Astrocyte of the cerebellum (primary cell): ENCODE measurements around the gene LGALS1.

Experiments
- DNase-seq: peaks from one replicate; pipeline ENCODE4 v3.0.0-alpha.2; 2011; ENCODE audit warnings: low read depth
- H3K4me3 ChIP-seq: 2 replicates; pipeline ENCODE4 v1.5.1; 2011; ENCODE audit warnings: mild to moderate bottlenecking, low read depth, low read length, moderate library complexity
- CTCF ChIP-seq: IDR thresholded peaks from 2 replicates; pipeline ENCODE4 v1.5.1; 2012; ENCODE audit warnings: low read length, low read depth, moderate library complexity, mild to moderate bottlenecking; ENCODE audit errors: missing control alignments
- in situ Hi-C: cut with HindIII; loops from 2 replicates; pipeline ENCODE4 v1.10.0; 2017; ENCODE audit warnings: low sequenced_read_pairs

Gene LGALS1

DNA sequence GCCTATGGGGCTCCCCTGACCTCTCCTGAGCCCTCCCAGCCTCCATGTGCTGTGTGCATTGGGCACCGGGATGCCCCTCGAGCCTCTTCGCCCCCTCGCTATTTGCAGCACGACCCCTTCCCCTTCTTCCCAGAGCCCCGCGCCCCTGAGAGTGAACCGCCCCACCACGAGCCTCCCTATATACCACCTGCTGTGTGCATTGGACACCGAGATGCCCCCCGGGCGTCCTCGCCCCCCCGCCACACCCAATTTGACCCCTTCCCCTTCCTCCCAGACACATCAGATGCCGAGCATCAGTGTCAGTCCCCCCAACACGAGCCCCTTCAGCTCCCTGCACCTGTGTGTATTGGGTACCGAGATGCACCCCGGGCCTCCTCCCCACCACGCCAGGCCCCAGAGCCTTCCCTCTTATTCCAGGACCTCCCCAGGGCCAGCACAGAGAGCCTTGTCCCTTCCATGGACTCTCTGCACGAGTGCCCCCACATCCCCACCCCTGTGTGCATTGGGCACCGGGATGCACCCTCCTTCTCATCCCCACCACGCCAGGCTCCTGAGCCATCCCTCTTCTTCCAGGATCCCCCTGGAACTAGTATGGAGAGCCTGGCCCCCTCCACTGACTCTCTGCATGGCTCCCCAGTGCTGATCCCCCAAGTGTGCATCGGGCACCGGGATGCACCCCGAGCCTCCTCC is 50.3 kb downstream of the LGALS1 start:
- H3K4me3 ChIP-seq: no peak overlapping the region
- in situ Hi-C loops: no loop called here
- DNase-seq: no peak
- TF ChIP-seq CTCF: no peak

DNA sequence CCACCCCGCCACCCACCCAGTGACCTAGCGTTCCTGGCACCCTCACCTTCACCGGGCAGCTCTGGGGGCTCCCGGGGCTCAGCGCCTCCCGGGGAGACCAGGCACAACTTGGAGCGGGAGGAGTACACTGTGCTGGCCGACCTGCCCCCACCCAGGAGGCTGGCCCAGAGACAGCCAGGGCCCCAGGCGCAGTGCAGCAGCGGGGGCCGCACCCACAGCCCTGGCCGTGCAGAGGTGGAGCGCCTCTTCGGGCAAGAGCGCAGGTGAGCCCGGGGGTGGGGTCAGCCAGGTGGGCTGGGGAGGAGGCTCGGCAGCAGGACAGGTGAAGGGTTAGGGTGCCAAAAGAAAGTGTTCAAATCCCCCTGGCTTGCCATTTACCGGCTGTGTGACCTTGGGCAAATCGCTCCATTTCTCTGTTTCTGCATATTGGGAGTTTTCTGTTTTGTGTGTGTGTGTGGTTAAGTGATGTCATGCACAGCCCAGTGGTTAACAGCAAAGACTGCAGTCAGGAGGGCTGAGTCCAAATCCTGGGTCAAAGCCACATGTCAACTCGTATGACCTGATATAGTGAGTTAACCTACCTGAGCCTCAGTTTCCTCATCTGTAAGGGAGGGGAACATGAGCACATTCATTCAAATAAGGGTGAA is 50.9 kb downstream of the LGALS1 start:
- no peak for DNase-seq
- H3K4me3 ChIP-seq: no peak overlapping the region
- TF ChIP-seq CTCF: peak; percentile 7
- in situ Hi-C loops: no loop called here

DNA sequence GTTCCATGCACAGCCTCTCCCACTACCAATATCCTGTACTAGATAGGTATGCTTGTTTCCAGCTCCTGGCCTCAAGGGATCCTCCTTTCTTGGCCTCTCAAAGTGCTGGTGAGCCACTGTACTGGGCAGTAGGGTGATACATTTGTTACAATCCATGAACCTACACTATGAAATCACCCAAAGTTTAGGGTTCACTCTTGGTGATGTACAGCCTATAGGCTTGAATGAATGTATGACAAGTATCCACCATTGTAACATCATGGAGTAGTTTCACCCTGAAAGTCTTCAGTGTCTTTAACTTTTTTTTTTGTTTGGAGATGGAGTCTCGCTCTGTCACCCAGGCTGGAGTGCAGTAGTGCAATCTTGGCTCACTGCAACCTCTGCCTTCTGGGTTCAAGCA is 53.2 kb downstream of the LGALS1 start:
- in situ Hi-C loops: no loop called here
- no peak overlapping the region for H3K4me3 ChIP-seq
- TF ChIP-seq CTCF: no peak
- no peak for DNase-seq
